HG02840 (cell line): ENCODE results near the gene USP44.

ENCODE experiments used
- ATAC-seq: cut with Tn5 transposase; IDR thresholded peaks from one replicate; pipeline ENCODE4 v1.9.1; 2021; ENCODE audit warnings: mild to moderate bottlenecking, moderate library complexity, moderate number of reproducible peaks; ENCODE audit not compliant: unreplicated experiment, low FRiP score

The USP44 gene

GRCh38 chr12:95548539-95549391 is 2.5 kb downstream of the USP44 start:
- no peak for ATAC-seq

GRCh38 chr12:95548056-95548538 is 3.2 kb downstream of the USP44 start:
- ATAC-seq, result no peak

- ATAC-seq, result no peak
Measured at GRCh38 chr12:95547522-95548055, 3.7 kb downstream of the USP44 start.

GRCh38 chr12:95546491-95546813 is 4.8 kb downstream of the USP44 start:
- ATAC-seq, result no peak

- no peak for ATAC-seq
Measured at GRCh38 chr12:95545731-95546490, 5.4 kb downstream of the USP44 start.

GRCh38 chr12:95545303-95545702 is 6.0 kb downstream of the USP44 start:
- ATAC-seq, result no peak

GRCh38 chr12:95544756-95545155 is 6.5 kb downstream of the USP44 start:
- no peak for ATAC-seq

- ATAC-seq, result no peak
Measured at GRCh38 chr12:95543305-95543704, 8.0 kb downstream of the USP44 start.

GRCh38 chr12:95541436-95541835 is 9.8 kb downstream of the USP44 start:
- no peak for ATAC-seq

GRCh38 chr12:95538656-95539055 is 12.6 kb downstream of the USP44 start:
- no peak for ATAC-seq

GRCh38 chr12:95538006-95538405 is 13.3 kb downstream of the USP44 start:
- no peak for ATAC-seq

GRCh38 chr12:95533985-95534384 is 17.3 kb downstream of the USP44 start:
- no peak for ATAC-seq

- no peak for ATAC-seq
Measured at GRCh38 chr12:95532851-95533250, 18.4 kb downstream of the USP44 start.

- ATAC-seq, result no peak
Measured at GRCh38 chr12:95529693-95530225, 21.5 kb downstream of the USP44 start.

- no peak for ATAC-seq
Measured at GRCh38 chr12:95528431-95528830, 22.8 kb downstream of the USP44 start.

- no peak for ATAC-seq
Measured at GRCh38 chr12:95522692-95523091, 28.6 kb downstream of the USP44 start.

GRCh38 chr12:95520816-95521215 is 30.5 kb downstream of the USP44 start:
- ATAC-seq, result no peak

- ATAC-seq, result no peak
Measured at GRCh38 chr12:95518944-95519343, 32.3 kb downstream of the USP44 start.

- ATAC-seq, result no peak
Measured at GRCh38 chr12:95517246-95517645, 34.0 kb downstream of the USP44 start.

- no peak for ATAC-seq
Measured at GRCh38 chr12:95516757-95517156, 34.5 kb downstream of the USP44 start.

- no peak for ATAC-seq
Measured at GRCh38 chr12:95515197-95515596, 36.1 kb downstream of the USP44 start.
